GM18498 (cell line): Measurements from ENCODE around the gene ABCC2.
"Not testable (repeated sequence)": the region's sequence is repeated elsewhere in the genome, so short reads cannot be mapped to it uniquely, and the experiment has no call there.

Source experiments
- ATAC-seq: cut with Tn5 transposase; IDR thresholded peaks from one replicate; pipeline ENCODE4 v1.9.1; 2021; ENCODE audit warnings: mild to moderate bottlenecking, moderate library complexity; ENCODE audit not compliant: unreplicated experiment

Gene ABCC2

DNA sequence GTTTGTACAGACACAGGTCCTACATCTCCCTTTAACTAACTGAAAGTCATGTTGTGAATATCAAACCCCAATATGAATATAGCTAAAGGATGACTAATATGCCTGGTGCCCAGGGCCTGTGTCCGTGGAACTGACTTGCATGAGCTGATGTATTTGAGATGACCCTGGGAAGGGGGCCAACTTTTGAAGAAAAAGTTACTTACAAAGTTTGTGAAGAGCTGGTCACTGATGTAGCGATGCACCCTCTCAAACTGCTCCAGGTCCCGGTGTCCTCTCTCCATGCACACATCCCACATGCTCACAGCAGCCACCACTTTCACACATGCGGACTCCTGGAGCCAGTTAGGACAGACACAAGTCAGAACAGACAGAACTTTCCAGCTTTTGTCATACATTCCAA is 106.2 kb downstream of the ABCC2 start:
- no peak for ATAC-seq

DNA sequence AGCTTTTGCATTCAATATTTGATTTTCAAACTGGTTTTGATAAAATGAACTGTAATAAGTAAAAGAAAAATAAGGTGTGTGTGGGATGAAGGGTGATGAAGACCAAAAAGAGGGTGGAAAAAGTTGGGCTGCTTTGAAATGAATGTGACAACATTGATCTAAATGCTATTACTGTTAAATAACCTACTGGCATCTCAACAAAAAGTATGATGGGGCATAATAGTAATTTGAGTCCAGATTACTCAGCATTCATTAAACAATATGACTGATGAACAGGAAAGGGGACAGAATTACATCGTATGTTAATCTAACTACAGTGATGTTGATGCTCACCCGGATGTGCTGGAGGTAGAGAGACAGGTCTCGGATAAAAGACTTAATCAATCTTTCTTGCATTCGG is 112.2 kb downstream of the ABCC2 start:
- no peak for ATAC-seq

DNA sequence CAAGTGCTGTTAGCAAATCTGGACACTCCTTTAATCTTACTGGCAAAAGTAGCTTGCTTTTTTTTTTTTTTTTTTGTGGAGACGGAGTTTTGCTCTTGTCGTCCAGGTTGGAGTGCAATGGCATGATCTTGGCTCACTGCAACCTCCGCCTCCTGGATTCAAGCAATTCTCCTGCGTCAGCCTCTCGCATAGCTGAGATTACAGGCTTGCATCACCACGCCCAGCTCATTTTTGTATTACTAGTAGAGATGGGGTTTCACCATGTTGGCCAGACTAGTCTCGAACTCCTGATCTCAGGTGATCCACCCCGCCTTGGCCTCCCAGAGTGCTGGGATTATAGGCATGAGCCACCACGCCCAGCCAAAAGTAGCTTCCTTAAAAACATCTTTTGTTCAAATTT is 112.6 kb downstream of the ABCC2 start:
- not testable (repeated sequence) for ATAC-seq

DNA sequence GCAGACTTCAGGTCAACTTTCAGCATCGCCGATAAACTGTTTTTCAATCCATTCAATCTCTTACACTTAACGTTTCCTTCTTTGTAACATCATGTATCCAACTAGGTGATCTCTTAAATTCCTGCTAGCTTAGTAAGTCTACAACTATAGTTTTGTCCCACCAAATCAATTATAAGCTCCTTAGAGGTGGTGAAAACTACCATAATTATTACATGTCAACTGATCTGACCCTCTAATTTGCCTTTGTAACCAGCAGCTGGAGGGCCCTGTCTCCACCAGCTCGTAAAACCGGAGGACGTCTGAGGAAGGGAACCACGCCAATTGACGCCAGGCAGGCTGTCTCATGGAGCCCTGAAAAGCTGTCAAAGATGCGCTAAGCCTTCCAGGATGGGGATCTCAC is 113.4 kb downstream of the ABCC2 start:
- ATAC-seq: no peak
